GM12875 (cell line): Measurements from ENCODE around the gene ZBTB47.

Source experiments
- H3K4me3 ChIP-seq: one replicate; pipeline ENCODE4 v1.5.1; 2011; ENCODE audit warnings: low read depth, low read length, control low read depth
- CTCF ChIP-seq: IDR thresholded peaks from 2 replicates; pipeline ENCODE4 v1.5.1; 2011; ENCODE audit warnings: low read depth, mild to moderate bottlenecking, control low read depth, inconsistent platforms, low read length, moderate library complexity, borderline replicate concordance; ENCODE audit not compliant: insufficient read depth

Gene ZBTB47

GRCh38 chr3:42640129-42640528, 13.4 kb upstream of the ZBTB47 start:
- H3K4me3 ChIP-seq, result no peak overlapping the region
- TF ChIP-seq CTCF, result no peak

GRCh38 chr3:42640771-42641370, 12.6 kb upstream of the ZBTB47 start:
- no peak for TF ChIP-seq CTCF

GRCh38 chr3:42647821-42648459, 5.6 kb upstream of the ZBTB47 start:
- TF ChIP-seq CTCF, result no peak
- H3K4me3 ChIP-seq, result no peak overlapping the region

More at GRCh38 chr3:42640771-42641370, 12.6 kb upstream of the ZBTB47 start:
- H3K4me3 ChIP-seq, result no peak overlapping the region

GRCh38 chr3:42649006-42649405, 4.5 kb upstream of the ZBTB47 start:
- no peak overlapping the region for H3K4me3 ChIP-seq
- TF ChIP-seq CTCF, result no peak

GRCh38 chr3:42649783-42650182, 3.7 kb upstream of the ZBTB47 start:
- no peak for TF ChIP-seq CTCF
- H3K4me3 ChIP-seq, result no peak overlapping the region

- H3K4me3 ChIP-seq, result no peak overlapping the region
- TF ChIP-seq CTCF, result no peak
Observed at GRCh38 chr3:42651248-42652091, 2.0 kb upstream of the ZBTB47 start.
